ENCODE data around the gene SENP2.

SENP2 gene

GRCh38 chr3:185625784-185626183, 39.7 kb downstream of the SENP2 start:
- no peak overlapping the region for H3K9ac ChIP-seq
- no peak overlapping the region for H3K27ac ChIP-seq
- H2AFZ ChIP-seq (ENCODE audit: low read depth) = no peak overlapping the region
- H3K4me3 ChIP-seq (IDR thresholded peaks at IDR 0.05; ENCODE audit: insufficient read depth, low read depth, low read length) = no peak overlapping the region
- no peaks in the 10 kb centered on the region for H3K79me2 ChIP-seq (ENCODE audit: insufficient read depth, low read depth)
- H3K36me3 ChIP-seq (ENCODE audit: insufficient read depth) = no peaks in the 10 kb centered on the region; the same call in 1 of the 2 replicates
- TF ChIP-seq CTCF (conservative IDR thresholded peaks at IDR 0.05; ENCODE audit: low read depth, low read length) = no peak
- no peaks in the 10 kb centered on the region for H3K4me1 ChIP-seq (ENCODE audit: low read depth, poor library complexity, severe bottlenecking)
- no peaks in the 10 kb centered on the region for H3K27me3 ChIP-seq (ENCODE audit: insufficient read depth, low read depth)
- no peak overlapping the region for H3K4me2 ChIP-seq
- H4K20me1 ChIP-seq (ENCODE audit: insufficient read depth) = no peaks in the 10 kb centered on the region

GRCh38 chr3:185629554-185630181, 43.6 kb downstream of the SENP2 start:
- no peak overlapping the region for H3K4me3 ChIP-seq (IDR thresholded peaks at IDR 0.05; ENCODE audit: insufficient read depth, low read depth, low read length)
- no peak for TF ChIP-seq CTCF (conservative IDR thresholded peaks at IDR 0.05; ENCODE audit: low read depth, low read length)
- no peaks in the 10 kb centered on the region for H3K27me3 ChIP-seq (ENCODE audit: insufficient read depth, low read depth)
- H2AFZ ChIP-seq (ENCODE audit: low read depth) = no peak overlapping the region
- peaks cover under 1% of the 10 kb centered on the region for H3K4me1 ChIP-seq (ENCODE audit: low read depth, poor library complexity, severe bottlenecking)
- H3K4me2 ChIP-seq = no peak overlapping the region
- H3K79me2 ChIP-seq (ENCODE audit: insufficient read depth, low read depth) = no peaks in the 10 kb centered on the region
- H3K27ac ChIP-seq = no peak overlapping the region
- no peaks in the 10 kb centered on the region; the same call in 1 of the 2 replicates for H3K36me3 ChIP-seq (ENCODE audit: insufficient read depth)
- no peaks in the 10 kb centered on the region for H4K20me1 ChIP-seq (ENCODE audit: insufficient read depth)
- H3K9ac ChIP-seq = no peak overlapping the region

GRCh38 chr3:185630182-185630622, 44.1 kb downstream of the SENP2 start:
- no peak overlapping the region for H2AFZ ChIP-seq (ENCODE audit: low read depth)
- H3K4me3 ChIP-seq (IDR thresholded peaks at IDR 0.05; ENCODE audit: insufficient read depth, low read depth, low read length) = no peak overlapping the region
- no peak overlapping the region for H3K4me2 ChIP-seq
- no peak overlapping the region for H3K27ac ChIP-seq
- no peaks in the 10 kb centered on the region; the same call in 1 of the 2 replicates for H3K36me3 ChIP-seq (ENCODE audit: insufficient read depth)
- H4K20me1 ChIP-seq (ENCODE audit: insufficient read depth) = no peaks in the 10 kb centered on the region
- H3K79me2 ChIP-seq (ENCODE audit: insufficient read depth, low read depth) = no peaks in the 10 kb centered on the region
- TF ChIP-seq CTCF (conservative IDR thresholded peaks at IDR 0.05; ENCODE audit: low read depth, low read length) = no peak
- peaks cover 5% of the 10 kb centered on the region for H3K4me1 ChIP-seq (ENCODE audit: low read depth, poor library complexity, severe bottlenecking)
- H3K9ac ChIP-seq = no peak overlapping the region
- H3K27me3 ChIP-seq (ENCODE audit: insufficient read depth, low read depth) = no peaks in the 10 kb centered on the region

- Histone ChIP-seq H3K27me3 (ENCODE audit: insufficient read depth, low read depth) (no peaks in the 10 kb centered on the region), H3K4me3 (IDR thresholded peaks at IDR 0.05; ENCODE audit: insufficient read depth, low read depth, low read length) (no peak overlapping the region), H3K4me2 (no peak overlapping the region), H2AFZ (ENCODE audit: low read depth) (no peak overlapping the region), H3K9ac (no peak overlapping the region), H3K4me1 (ENCODE audit: low read depth, poor library complexity, severe bottlenecking) (peaks cover 14% of the 10 kb centered on the region), H3K27ac (no peak overlapping the region), H3K36me3 (ENCODE audit: insufficient read depth) (no peaks in the 10 kb centered on the region; the same call in 1 of the 2 replicates), H3K79me2 (ENCODE audit: insufficient read depth, low read depth) (no peaks in the 10 kb centered on the region), H4K20me1 (ENCODE audit: insufficient read depth) (no peaks in the 10 kb centered on the region)
- TF ChIP-seq CTCF (conservative IDR thresholded peaks at IDR 0.05; ENCODE audit: low read depth, low read length) = no peak
Observed at GRCh38 chr3:185631108-185631507, 45.0 kb downstream of the SENP2 start.

All from KMS-11 (cell line).